ENCODE data around the gene PRDX6.
"Not testable (repeated sequence)": the region's sequence is repeated elsewhere in the genome, so short reads cannot be mapped to it uniquely, and the experiment has no call there.

The PRDX6 gene

DNA sequence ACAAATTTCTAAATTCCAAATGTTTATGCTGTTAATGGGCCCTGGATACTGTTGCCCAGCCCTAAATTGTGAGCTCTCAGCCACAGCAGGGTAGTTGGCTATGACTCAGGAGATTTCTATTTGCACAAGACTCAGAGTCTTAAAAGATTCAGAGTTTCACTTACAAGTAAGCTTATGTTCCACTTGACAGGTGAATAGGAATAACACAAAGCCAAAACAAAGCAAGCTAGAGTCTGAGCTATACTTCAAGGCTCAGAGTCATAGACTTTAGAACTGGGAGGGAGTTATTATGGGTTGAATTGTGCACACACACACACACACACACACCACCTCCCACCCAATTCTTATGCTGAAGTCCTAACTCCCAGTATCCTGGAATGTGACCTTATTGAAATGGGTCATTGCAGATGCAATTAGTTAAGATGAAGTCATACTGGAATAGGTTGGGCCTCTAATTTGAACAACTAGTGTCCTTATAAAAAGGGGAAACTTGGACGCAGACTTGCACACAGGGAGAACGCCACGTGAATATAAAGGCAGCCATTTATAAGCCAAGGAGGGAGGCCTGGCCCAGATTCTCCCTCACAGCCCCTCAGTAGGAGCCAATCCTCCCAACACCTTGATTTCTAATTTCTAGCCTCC is 30.2 kb downstream of the PRDX6 start:
- H3K4me1 ChIP-seq (ENCODE audit: control insufficient read depth in 5 of 5, insufficient read depth in 5 of 5, low read length in 5 of 5) = peaks cover 0 to 28% (median 21%) of the 10 kb centered on the region in 5 donors
- H3K27ac ChIP-seq (ENCODE audit: low read depth, low read length) = peak overlapping the region; percentile 68
- no peaks in the 10 kb centered on the region for H3K9me3 ChIP-seq (ENCODE audit: control insufficient read depth in 5 of 5, low read length in 5 of 5)
- no peaks in the 10 kb centered on the region for H3K36me3 ChIP-seq (ENCODE audit: control insufficient read depth in 5 of 5, insufficient read depth in 5 of 5, low read length in 5 of 5)
- H3K27me3 ChIP-seq (ENCODE audit: control insufficient read depth in 5 of 5, insufficient read depth in 4 of 5, low read length in 5 of 5) = no peaks in the 10 kb centered on the region
- no peak overlapping the region for H3K4me3 ChIP-seq (ENCODE audit: low read depth in 1 of 5, low read length in 5 of 5)
- H3K9ac ChIP-seq (ENCODE audit: low read length in 5 of 5) = peak overlapping the region in 1 of 5 donors; percentile 2

DNA sequence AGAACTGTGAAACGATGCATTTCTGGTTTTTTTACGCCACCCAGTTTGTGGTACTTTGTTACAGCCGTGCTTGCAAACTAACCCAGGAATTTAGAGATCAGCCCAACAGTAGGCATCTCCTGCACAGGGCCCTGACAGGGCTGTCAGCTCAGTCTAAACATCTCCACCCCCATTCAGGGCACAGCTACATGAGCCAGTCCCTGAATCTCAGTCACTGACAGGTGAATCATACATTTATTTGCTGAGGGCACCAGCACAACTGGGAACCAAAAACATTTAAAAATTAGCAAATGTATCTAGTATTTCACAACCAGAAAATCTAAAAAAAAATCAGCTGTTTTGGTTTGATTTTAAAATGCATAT is 30.7 kb downstream of the PRDX6 start:
- H3K4me3 ChIP-seq (ENCODE audit: low read depth in 1 of 5, low read length in 5 of 5) = no peak overlapping the region
- H3K27me3 ChIP-seq (ENCODE audit: control insufficient read depth in 5 of 5, insufficient read depth in 4 of 5, low read length in 5 of 5) = no peaks in the 10 kb centered on the region
- no peak overlapping the region for H3K9ac ChIP-seq (ENCODE audit: low read length in 5 of 5)
- no peaks in the 10 kb centered on the region for H3K36me3 ChIP-seq (ENCODE audit: control insufficient read depth in 5 of 5, insufficient read depth in 5 of 5, low read length in 5 of 5)
- peaks cover 0 to 28% (median 21%) of the 10 kb centered on the region in 5 donors for H3K4me1 ChIP-seq (ENCODE audit: control insufficient read depth in 5 of 5, insufficient read depth in 5 of 5, low read length in 5 of 5)
- no peaks in the 10 kb centered on the region for H3K9me3 ChIP-seq (ENCODE audit: control insufficient read depth in 5 of 5, low read length in 5 of 5)
- no peak overlapping the region for H3K27ac ChIP-seq (ENCODE audit: low read depth, low read length)

DNA sequence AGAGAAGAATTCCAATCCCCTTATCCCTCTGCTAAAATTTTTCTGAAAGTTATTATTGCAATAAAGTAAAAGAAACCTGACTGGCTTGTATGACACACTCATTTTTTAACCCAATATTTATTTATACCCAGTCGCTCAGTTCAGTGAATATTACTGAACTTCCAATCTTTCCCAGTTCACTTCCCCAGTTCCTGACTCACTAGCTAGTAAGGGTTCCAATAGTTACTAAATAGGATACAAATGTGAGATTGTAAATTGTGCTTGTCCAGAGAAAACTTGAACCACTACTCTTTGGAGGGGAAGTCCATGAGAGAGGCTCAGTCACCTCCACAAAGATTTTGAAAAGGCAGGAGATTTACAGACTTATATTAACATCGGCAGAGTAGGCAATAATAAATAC is 31.4 kb downstream of the PRDX6 start:
- no peaks in the 10 kb centered on the region for H3K36me3 ChIP-seq (ENCODE audit: control insufficient read depth in 5 of 5, insufficient read depth in 5 of 5, low read length in 5 of 5)
- H3K27ac ChIP-seq (ENCODE audit: low read depth, low read length) = no peak overlapping the region
- no peak overlapping the region for H3K9ac ChIP-seq (ENCODE audit: low read length in 5 of 5)
- no peaks in the 10 kb centered on the region for H3K9me3 ChIP-seq (ENCODE audit: control insufficient read depth in 5 of 5, low read length in 5 of 5)
- no peak overlapping the region for H3K4me3 ChIP-seq (ENCODE audit: low read depth in 1 of 5, low read length in 5 of 5)
- H3K27me3 ChIP-seq (ENCODE audit: control insufficient read depth in 5 of 5, insufficient read depth in 4 of 5, low read length in 5 of 5) = no peaks in the 10 kb centered on the region
- peaks cover 0 to 23% (median 18%) of the 10 kb centered on the region in 5 donors for H3K4me1 ChIP-seq (ENCODE audit: control insufficient read depth in 5 of 5, insufficient read depth in 5 of 5, low read length in 5 of 5)

DNA sequence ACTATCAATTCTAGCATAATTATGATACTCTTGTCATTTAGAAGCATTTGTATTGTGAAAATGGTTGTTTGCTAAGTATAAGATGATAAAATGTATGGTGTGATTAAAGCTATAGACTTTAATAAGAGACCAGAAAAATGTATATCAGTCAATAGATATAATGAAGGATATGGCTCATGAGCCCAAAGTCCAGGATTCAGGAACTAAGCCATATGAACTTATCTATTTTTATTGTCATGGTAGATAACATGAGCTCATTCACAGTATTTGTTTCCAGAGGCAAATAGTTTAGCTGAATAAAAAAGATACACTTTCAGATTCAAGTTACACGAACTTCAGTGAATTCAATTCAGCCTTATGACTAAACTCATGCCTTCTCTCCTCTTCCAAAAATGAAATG is 32.7 kb downstream of the PRDX6 start:
- H3K27ac ChIP-seq (ENCODE audit: low read depth, low read length) = no peak overlapping the region
- no peaks in the 10 kb centered on the region for H3K27me3 ChIP-seq (ENCODE audit: control insufficient read depth in 5 of 5, insufficient read depth in 4 of 5, low read length in 5 of 5)
- no peak overlapping the region for H3K9ac ChIP-seq (ENCODE audit: low read length in 5 of 5)
- H3K36me3 ChIP-seq (ENCODE audit: control insufficient read depth in 5 of 5, insufficient read depth in 5 of 5, low read length in 5 of 5) = no peaks in the 10 kb centered on the region
- peaks cover 0 to 16% (median 10%) of the 10 kb centered on the region in 5 donors for H3K4me1 ChIP-seq (ENCODE audit: control insufficient read depth in 5 of 5, insufficient read depth in 5 of 5, low read length in 5 of 5)
- H3K4me3 ChIP-seq (ENCODE audit: low read depth in 1 of 5, low read length in 5 of 5) = no peak overlapping the region
- H3K9me3 ChIP-seq (ENCODE audit: control insufficient read depth in 5 of 5, low read length in 5 of 5) = no peaks in the 10 kb centered on the region

DNA sequence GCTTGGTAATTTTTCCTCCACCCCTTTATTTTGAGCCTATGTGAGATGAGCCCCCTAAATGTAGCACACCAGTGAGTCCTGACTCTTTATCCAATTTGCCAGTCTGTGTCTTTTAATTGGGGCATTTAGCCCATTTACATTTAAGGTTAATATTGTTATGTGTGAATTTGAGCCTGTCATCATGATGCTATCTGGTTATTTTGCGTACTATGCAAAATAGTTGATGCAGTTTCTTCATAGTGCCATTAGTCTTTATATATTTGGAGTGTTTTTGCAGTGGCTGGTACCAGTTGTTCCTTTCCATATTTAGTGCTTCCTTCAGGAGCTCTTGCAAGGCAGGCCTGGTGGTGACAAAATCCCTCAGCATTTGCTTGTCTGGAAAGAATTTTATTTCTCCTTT is 37.4 kb downstream of the PRDX6 start:
- H3K9ac ChIP-seq (ENCODE audit: low read length in 5 of 5); H3K9me3 ChIP-seq (ENCODE audit: control insufficient read depth in 5 of 5, low read length in 5 of 5); H3K36me3 ChIP-seq (ENCODE audit: control insufficient read depth in 5 of 5, insufficient read depth in 5 of 5, low read length in 5 of 5); H3K27me3 ChIP-seq (ENCODE audit: control insufficient read depth in 5 of 5, insufficient read depth in 4 of 5, low read length in 5 of 5); H3K27ac ChIP-seq (ENCODE audit: low read depth, low read length); H3K4me1 ChIP-seq (ENCODE audit: control insufficient read depth in 5 of 5, insufficient read depth in 5 of 5, low read length in 5 of 5); H3K4me3 ChIP-seq (ENCODE audit: low read depth in 1 of 5, low read length in 5 of 5): not testable (repeated sequence)

DNA sequence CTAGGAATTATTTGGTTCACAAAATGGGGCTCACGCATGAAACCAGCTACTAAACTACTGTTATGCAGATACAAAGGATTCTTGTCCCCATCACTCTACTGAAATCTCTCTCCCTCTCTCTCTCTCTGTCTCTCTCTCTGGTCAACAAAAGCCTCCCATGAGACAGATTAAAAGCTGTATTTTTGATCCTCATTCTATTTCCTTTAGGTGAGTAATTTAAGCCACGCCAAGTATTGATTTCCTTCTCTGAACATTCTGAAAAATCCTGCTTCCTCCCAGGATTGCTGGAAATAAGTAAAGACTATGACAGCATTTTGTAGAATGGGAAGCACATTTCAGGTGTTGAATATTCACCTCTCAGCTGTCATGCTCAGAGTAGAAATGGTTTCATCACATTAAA is 43.7 kb downstream of the PRDX6 start:
- no peak overlapping the region for H3K27ac ChIP-seq (ENCODE audit: low read depth, low read length)
- H3K27me3 ChIP-seq (ENCODE audit: control insufficient read depth in 5 of 5, insufficient read depth in 4 of 5, low read length in 5 of 5) = no peaks in the 10 kb centered on the region
- no peak overlapping the region for H3K9ac ChIP-seq (ENCODE audit: low read length in 5 of 5)
- H3K36me3 ChIP-seq (ENCODE audit: control insufficient read depth in 5 of 5, insufficient read depth in 5 of 5, low read length in 5 of 5) = no peaks in the 10 kb centered on the region
- H3K4me3 ChIP-seq (ENCODE audit: low read depth in 1 of 5, low read length in 5 of 5) = no peak overlapping the region
- peaks cover 0 to 6% (median 0%) of the 10 kb centered on the region in 5 donors for H3K4me1 ChIP-seq (ENCODE audit: control insufficient read depth in 5 of 5, insufficient read depth in 5 of 5, low read length in 5 of 5)
- no peaks in the 10 kb centered on the region for H3K9me3 ChIP-seq (ENCODE audit: control insufficient read depth in 5 of 5, low read length in 5 of 5)

DNA sequence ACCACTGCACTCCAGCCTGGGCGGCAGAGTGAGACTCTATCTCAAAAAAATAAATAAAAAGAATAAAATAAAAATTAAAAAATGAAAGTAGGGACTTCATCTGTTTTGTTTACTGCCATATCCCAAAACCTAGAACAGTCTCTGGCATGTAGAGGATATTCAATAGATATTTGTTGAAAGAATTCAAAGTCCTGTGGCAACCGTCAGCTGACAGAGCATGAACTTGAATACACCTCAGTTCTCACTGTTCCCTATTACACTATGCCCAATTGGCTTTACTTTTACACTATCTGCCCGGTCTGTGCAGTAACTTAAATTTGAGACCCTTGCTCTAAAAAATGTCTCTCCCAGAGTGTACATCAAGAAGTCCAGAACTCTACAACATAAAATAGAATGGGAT is 46.2 kb downstream of the PRDX6 start:
- H3K9ac ChIP-seq (ENCODE audit: low read length in 5 of 5) = no peak overlapping the region
- no peak overlapping the region for H3K4me3 ChIP-seq (ENCODE audit: low read depth in 1 of 5, low read length in 5 of 5)
- H3K27ac ChIP-seq (ENCODE audit: low read depth, low read length) = no peak overlapping the region
- H3K9me3 ChIP-seq (ENCODE audit: control insufficient read depth in 5 of 5, low read length in 5 of 5) = no peaks in the 10 kb centered on the region
- no peaks in the 10 kb centered on the region for H3K36me3 ChIP-seq (ENCODE audit: control insufficient read depth in 5 of 5, insufficient read depth in 5 of 5, low read length in 5 of 5)
- peaks cover 0 to 26% (median 17%) of the 10 kb centered on the region in 5 donors for H3K4me1 ChIP-seq (ENCODE audit: control insufficient read depth in 5 of 5, insufficient read depth in 5 of 5, low read length in 5 of 5)
- no peaks in the 10 kb centered on the region for H3K27me3 ChIP-seq (ENCODE audit: control insufficient read depth in 5 of 5, insufficient read depth in 4 of 5, low read length in 5 of 5)

DNA sequence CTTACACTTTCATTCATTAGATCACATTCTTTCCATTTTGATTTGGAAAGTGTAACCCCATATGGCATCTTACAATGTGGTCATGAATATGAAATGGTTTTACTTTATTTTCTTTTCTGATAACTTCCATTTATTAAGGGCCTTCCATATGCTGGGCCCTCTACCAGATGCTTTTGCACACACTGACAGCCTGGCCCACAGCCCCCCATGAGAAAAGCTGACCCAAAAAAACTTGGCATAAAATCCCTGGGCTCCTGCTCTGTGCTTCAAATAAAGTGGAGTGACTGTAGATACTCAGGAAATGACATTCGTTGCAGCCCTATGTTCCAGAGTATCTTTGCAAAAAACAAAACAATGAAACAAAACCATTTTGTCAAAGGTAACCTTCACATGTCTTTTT is 48.8 kb downstream of the PRDX6 start:
- Histone ChIP-seq H3K4me3 (ENCODE audit: low read depth in 1 of 5, low read length in 5 of 5) (no peak overlapping the region), H3K36me3 (ENCODE audit: control insufficient read depth in 5 of 5, insufficient read depth in 5 of 5, low read length in 5 of 5) (no peaks in the 10 kb centered on the region), H3K9ac (ENCODE audit: low read length in 5 of 5) (no peak overlapping the region), H3K27me3 (ENCODE audit: control insufficient read depth in 5 of 5, insufficient read depth in 4 of 5, low read length in 5 of 5) (no peaks in the 10 kb centered on the region), H3K27ac (ENCODE audit: low read depth, low read length) (no peak overlapping the region), H3K9me3 (ENCODE audit: control insufficient read depth in 5 of 5, low read length in 5 of 5) (no peaks in the 10 kb centered on the region), H3K4me1 (ENCODE audit: control insufficient read depth in 5 of 5, insufficient read depth in 5 of 5, low read length in 5 of 5) (peaks cover 0 to 31% (median 19%) of the 10 kb centered on the region in 5 donors)

DNA sequence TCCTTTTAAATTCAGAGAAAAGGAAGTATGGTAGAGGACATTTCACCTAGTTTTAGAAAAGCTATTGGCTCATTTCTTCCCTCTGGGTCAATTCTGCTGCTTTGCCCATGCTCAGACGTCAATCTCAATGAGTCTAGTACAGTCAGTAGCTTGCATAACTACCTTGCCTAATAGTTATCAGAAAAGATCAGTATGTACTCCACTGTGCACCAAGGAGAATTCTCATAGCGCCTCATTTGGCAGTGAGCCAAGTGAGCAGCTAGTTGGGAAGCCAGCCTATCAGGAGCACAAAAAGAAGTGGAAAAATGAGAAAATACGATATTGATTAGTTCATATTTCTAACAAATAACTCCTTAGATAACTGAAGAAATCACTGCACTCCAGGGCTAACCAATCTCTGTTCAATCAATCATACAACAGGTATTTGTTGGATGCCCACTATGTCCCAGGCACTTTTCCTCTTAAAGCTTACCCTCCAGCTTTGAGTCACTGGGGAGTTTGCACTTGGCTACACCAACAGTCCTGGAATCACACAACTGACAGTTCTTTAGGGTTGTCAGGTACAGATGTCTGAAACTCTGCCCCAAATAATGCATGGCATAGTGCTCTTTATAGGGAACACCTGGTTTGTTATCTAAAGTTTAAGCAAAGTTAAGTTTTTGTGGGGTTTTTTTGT is 50.2 kb downstream of the PRDX6 start:
- Histone ChIP-seq H3K27ac (ENCODE audit: low read depth, low read length) (peak overlapping the region; percentile 59), H3K4me1 (ENCODE audit: control insufficient read depth in 5 of 5, insufficient read depth in 5 of 5, low read length in 5 of 5) (peaks cover 0 to 43% (median 25%) of the 10 kb centered on the region in 5 donors), H3K27me3 (ENCODE audit: control insufficient read depth in 5 of 5, insufficient read depth in 4 of 5, low read length in 5 of 5) (no peaks in the 10 kb centered on the region), H3K9me3 (ENCODE audit: control insufficient read depth in 5 of 5, low read length in 5 of 5) (no peaks in the 10 kb centered on the region), H3K4me3 (ENCODE audit: low read depth in 1 of 5, low read length in 5 of 5) (no peak overlapping the region), H3K36me3 (ENCODE audit: control insufficient read depth in 5 of 5, insufficient read depth in 5 of 5, low read length in 5 of 5) (no peaks in the 10 kb centered on the region), H3K9ac (ENCODE audit: low read length in 5 of 5) (peak overlapping the region in 1 of 5 donors; percentile 6)

DNA sequence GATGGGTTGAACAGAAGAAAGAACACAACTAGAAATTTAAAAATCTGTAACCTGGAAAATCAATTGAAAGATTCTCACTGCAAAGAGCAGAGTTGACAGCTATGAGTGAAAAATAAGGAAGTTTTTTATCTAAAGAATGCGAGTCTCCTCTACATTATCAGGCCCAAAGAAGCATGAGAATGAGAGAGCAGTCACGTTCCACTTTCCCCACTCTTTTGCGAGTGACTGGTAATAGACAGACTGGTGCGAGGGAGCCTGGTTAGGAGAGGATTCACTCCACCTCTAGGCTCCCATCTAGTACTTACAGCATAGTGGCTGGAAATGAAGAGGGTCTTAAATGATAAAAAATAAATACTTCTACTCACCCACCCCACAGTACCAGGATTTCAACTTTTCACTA is 52.0 kb downstream of the PRDX6 start:
- Histone ChIP-seq H3K9me3 (ENCODE audit: control insufficient read depth in 5 of 5, low read length in 5 of 5) (no peaks in the 10 kb centered on the region), H3K27me3 (ENCODE audit: control insufficient read depth in 5 of 5, insufficient read depth in 4 of 5, low read length in 5 of 5) (no peaks in the 10 kb centered on the region), H3K4me3 (ENCODE audit: low read depth in 1 of 5, low read length in 5 of 5) (no peak overlapping the region), H3K36me3 (ENCODE audit: control insufficient read depth in 5 of 5, insufficient read depth in 5 of 5, low read length in 5 of 5) (no peaks in the 10 kb centered on the region), H3K4me1 (ENCODE audit: control insufficient read depth in 5 of 5, insufficient read depth in 5 of 5, low read length in 5 of 5) (peaks cover 0 to 46% (median 25%) of the 10 kb centered on the region in 5 donors), H3K27ac (ENCODE audit: low read depth, low read length) (peak overlapping the region; percentile 13), H3K9ac (ENCODE audit: low read length in 5 of 5) (peak overlapping the region in 1 of 5 donors; percentile 36)
